Esophagus squamous epithelium (tissue), 4 donors: ENCODE data around the gene OR2F2.

Experiments
- CTCF ChIP-seq, 6 experiments: fragments of 450-650 bp in 4 of 6; fragments of 200-600 bp in 2 of 6; sonication (generic) in 2 of 6; IDR thresholded peaks; one replicate each; pipeline ENCODE4 v1.5.1; 2016 to 2019; ENCODE audit warnings: antibody characterized with exemption in 6 of 6, mild to moderate bottlenecking in 4 of 6, moderate library complexity in 4 of 6
- POLR2A ChIP-seq, 4 donors: fragments of 450-650 bp; IDR thresholded peaks; one replicate each; pipeline ENCODE4 v1.6.1; 2017; ENCODE audit warnings: antibody characterized with exemption in 4 of 4, mild to moderate bottlenecking in 4 of 4, moderate library complexity in 3 of 4

- TF ChIP-seq CTCF (IDR thresholded peaks at IDR 0.05) (no peak), POLR2A (IDR thresholded peaks at IDR 0.05) (no peak)
These were observed 1.3 kb downstream of the OR2F2 start for GRCh38 chr7:143936087-143937009.
